Dermis blood vessel endothelial cell (primary cell): ENCODE data around the gene DIPK2B. TPM values are rescaled to one million over a fixed set of nuclear protein-coding genes. Genes with fewer than 3 reads are reported as not detected.

Experiments used
- DNase-seq: peaks from one replicate; pipeline ENCODE4 v3.0.0; 2010
- total RNA-seq: library from RNA; depleted of rRNA; stranded (reverse); fragments of >200 nt; gene quantifications from 2 replicates; pipeline ENCODE4 v1.2.3, GENCODE V29; 2014

DIPK2B gene
- total RNA-seq, 1 donor from 2014 or later, result 88.8 TPM

GRCh38 chrX:45157647-45158046, 43.0 kb downstream of the DIPK2B start:
- no peak for DNase-seq

- no peak for DNase-seq
Observed at GRCh38 chrX:45154462-45154861, 46.2 kb downstream of the DIPK2B start.

- DNase-seq, result no peak
Observed at GRCh38 chrX:45154033-45154360, 46.7 kb downstream of the DIPK2B start.
